Loucy (cell line): ENCODE data around the gene CLDN9.
A peak's percentile ranks its signal among the peaks of the same experiment; 100 is the strongest.

Experiments
- H2AFZ ChIP-seq: fragments of 200-600 bp; sonication (generic); 2 replicates; pipeline ENCODE4 v1.6.0; 2016; ENCODE audit warnings: antibody characterized with exemption, mild to moderate bottlenecking, low read length, moderate library complexity
- H3F3A ChIP-seq: fragments of 200-600 bp; 2 replicates; pipeline ENCODE4 v1.6.0; 2016; ENCODE audit warnings: antibody characterized with exemption, low read depth, mild to moderate bottlenecking
- H3K27me3 ChIP-seq: fragments of 200-600 bp; sonication (generic); 2 replicates; pipeline ENCODE4 v1.6.1; 2014; ENCODE audit warnings: low read length, mild to moderate bottlenecking; ENCODE audit not compliant: insufficient read depth, poor library complexity, severe bottlenecking
- H3K36me3 ChIP-seq: fragments of 200-600 bp; sonication (generic); 2 replicates; pipeline ENCODE4 v1.6.1; 2016; ENCODE audit warnings: low read length; ENCODE audit not compliant: insufficient read depth
- H3K4me1 ChIP-seq: fragments of 200-600 bp; sonication (generic); 2 replicates; pipeline ENCODE4 v1.5.1; 2014; ENCODE audit warnings: low read length, mild to moderate bottlenecking; ENCODE audit not compliant: insufficient read depth, poor library complexity, severe bottlenecking
- H3K4me2 ChIP-seq: fragments of 200-600 bp; sonication (generic); 2 replicates; pipeline ENCODE4 v1.6.0; 2014; ENCODE audit warnings: antibody characterized with exemption, low read length, low read depth, mild to moderate bottlenecking; ENCODE audit not compliant: poor library complexity, severe bottlenecking
- H3K4me3 ChIP-seq: fragments of 200-600 bp; sonication (generic); 2 replicates; pipeline ENCODE4 v1.5.1; 2014; ENCODE audit warnings: low read length, mild to moderate bottlenecking, mixed read lengths; ENCODE audit not compliant: poor library complexity, severe bottlenecking
- H3K79me2 ChIP-seq: fragments of 200-600 bp; sonication (generic); 2 replicates; pipeline ENCODE4 v1.6.1; 2014; ENCODE audit warnings: low read length; ENCODE audit not compliant: insufficient read depth
- H3K9ac ChIP-seq: fragments of 200-600 bp; sonication (generic); 2 replicates; pipeline ENCODE4 v1.6.0; 2014; ENCODE audit warnings: mild to moderate bottlenecking, low read depth, low read length, moderate library complexity; ENCODE audit not compliant: poor library complexity, severe bottlenecking
- H3K9me2 ChIP-seq: fragments of 200-600 bp; sonication (generic); replicated peaks from 2 replicates; pipeline ENCODE4 v1.6.1; 2016; ENCODE audit warnings: low read depth, low read length, mixed read lengths
- H3K9me3 ChIP-seq: fragments of 200-600 bp; sonication (generic); 2 replicates; pipeline ENCODE4 v1.6.1; 2014; ENCODE audit warnings: mild to moderate bottlenecking, antibody characterized with exemption, low read length, low read depth; ENCODE audit not compliant: insufficient read depth
- H4K20me1 ChIP-seq: fragments of 200-600 bp; sonication (generic); 2 replicates; pipeline ENCODE4 v1.6.0; 2014; ENCODE audit warnings: antibody characterized with exemption, low read length, mild to moderate bottlenecking; ENCODE audit not compliant: insufficient read depth, poor library complexity, severe bottlenecking
- EZH2phosphoT487 ChIP-seq: fragments of 200-600 bp; IDR thresholded peaks from 2 replicates; pipeline ENCODE4 v1.6.1; 2018; ENCODE audit warnings: antibody characterized with exemption, mild to moderate bottlenecking, moderate library complexity, borderline replicate concordance
- TF ChIP-seq, protein P1 (sequence below): fragments of 200-600 bp; sonication (generic); conservative IDR thresholded peaks from 2 replicates; pipeline ENCODE4 v1.5.1; 2014; ENCODE audit warnings: mild to moderate bottlenecking, antibody characterized with exemption, low read length

Gene CLDN9

DNA sequence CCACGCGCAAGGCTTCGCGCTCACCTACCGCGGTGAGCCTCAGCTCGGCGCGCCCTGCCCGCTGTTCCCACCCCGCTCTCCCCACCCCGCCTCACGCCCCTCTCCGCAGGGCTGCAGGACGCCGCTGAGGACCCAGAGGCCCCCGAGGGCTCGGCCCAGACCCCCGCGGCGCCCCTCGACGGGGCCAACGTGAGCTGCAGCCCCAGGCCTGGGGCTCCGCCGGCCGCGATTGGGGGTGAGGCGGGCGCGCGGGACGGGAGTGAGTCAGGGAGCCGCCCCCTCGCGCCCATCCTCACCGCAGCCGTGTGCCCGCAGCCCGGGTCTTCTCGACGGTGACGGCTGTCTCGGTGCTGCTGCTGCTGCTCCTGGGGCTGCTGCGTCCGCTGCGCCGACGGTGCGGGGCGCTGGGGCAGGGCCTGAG, 45.5 kb upstream of the CLDN9 start:
- no peak overlapping the region for H3K9ac ChIP-seq
- H4K20me1 ChIP-seq: peaks cover 7% of the 10 kb centered on the region
- TF ChIP-seq, protein P1, sequence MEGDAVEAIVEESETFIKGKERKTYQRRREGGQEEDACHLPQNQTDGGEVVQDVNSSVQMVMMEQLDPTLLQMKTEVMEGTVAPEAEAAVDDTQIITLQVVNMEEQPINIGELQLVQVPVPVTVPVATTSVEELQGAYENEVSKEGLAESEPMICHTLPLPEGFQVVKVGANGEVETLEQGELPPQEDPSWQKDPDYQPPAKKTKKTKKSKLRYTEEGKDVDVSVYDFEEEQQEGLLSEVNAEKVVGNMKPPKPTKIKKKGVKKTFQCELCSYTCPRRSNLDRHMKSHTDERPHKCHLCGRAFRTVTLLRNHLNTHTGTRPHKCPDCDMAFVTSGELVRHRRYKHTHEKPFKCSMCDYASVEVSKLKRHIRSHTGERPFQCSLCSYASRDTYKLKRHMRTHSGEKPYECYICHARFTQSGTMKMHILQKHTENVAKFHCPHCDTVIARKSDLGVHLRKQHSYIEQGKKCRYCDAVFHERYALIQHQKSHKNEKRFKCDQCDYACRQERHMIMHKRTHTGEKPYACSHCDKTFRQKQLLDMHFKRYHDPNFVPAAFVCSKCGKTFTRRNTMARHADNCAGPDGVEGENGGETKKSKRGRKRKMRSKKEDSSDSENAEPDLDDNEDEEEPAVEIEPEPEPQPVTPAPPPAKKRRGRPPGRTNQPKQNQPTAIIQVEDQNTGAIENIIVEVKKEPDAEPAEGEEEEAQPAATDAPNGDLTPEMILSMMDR: no peak
- no peak for TF ChIP-seq EZH2phosphoT487
- no peaks in the 10 kb centered on the region for H3K9me3 ChIP-seq
- no peak overlapping the region for H3K4me3 ChIP-seq
- H3K4me1 ChIP-seq: peaks cover 2% of the 10 kb centered on the region
- H3K27me3 ChIP-seq: no peaks in the 10 kb centered on the region
- H3F3A ChIP-seq: no peaks in the 10 kb centered on the region
- H3K36me3 ChIP-seq: no peaks in the 10 kb centered on the region
- H2AFZ ChIP-seq: no peak overlapping the region
- no peak overlapping the region for H3K4me2 ChIP-seq
- no peaks in the 10 kb centered on the region for H3K9me2 ChIP-seq
- H3K79me2 ChIP-seq: peaks cover 11% of the 10 kb centered on the region; the same call in 1 of the 2 replicates

DNA sequence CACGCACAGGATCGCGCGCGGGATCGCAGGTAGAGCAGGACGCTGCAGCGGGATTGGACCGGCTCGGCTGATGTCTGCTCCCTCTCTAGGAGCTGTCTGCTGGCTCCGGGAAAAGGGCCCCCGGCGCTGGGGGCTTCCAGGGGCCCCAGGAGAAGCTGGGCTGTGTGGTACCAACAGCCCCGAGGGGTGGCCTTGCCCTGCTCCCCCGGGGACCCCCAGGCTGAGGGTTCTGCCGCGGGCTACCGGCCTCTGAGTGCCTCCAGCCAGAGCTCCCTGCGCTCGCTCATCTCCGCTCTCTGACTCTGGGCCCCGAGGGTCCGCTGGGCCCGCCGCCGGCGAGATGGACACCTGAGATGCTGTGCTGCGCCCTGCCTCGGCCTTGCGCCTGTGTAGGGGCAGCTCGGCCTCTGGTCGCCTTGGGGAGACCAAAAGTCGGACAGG, 45.0 kb upstream of the CLDN9 start:
- Histone ChIP-seq H3K9me3 (no peaks in the 10 kb centered on the region), H3K27me3 (no peaks in the 10 kb centered on the region), H3K36me3 (no peaks in the 10 kb centered on the region), H3K79me2 (peaks cover 11% of the 10 kb centered on the region; the same call in 1 of the 2 replicates), H4K20me1 (peaks cover 7% of the 10 kb centered on the region), H3K4me2 (no peak overlapping the region), H3K4me1 (peaks cover 2% of the 10 kb centered on the region), H3K4me3 (no peak overlapping the region), H3F3A (no peaks in the 10 kb centered on the region), H3K9ac (no peak overlapping the region), H3K9me2 (no peaks in the 10 kb centered on the region), H2AFZ (no peak overlapping the region)
- TF ChIP-seq, protein P1: no peak
- TF ChIP-seq EZH2phosphoT487: no peak

DNA sequence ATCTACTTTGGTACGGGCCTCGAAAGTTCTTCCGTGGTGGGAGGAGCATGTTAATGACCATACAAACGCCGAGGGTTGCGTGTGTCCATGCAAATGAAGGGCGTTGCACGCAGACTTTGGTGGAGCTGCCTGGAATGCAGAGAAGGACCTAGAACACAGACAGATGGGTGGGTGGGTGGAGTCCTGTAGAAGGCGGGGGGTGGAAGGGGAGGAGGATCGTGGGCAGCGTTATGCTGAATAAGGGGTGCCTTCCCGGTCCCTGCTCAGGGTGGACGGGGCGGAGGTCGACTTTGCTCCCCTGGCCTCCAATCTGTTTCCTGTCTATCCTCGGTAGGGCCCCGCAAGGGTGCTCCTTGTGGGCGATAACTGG, 44.4 kb upstream of the CLDN9 start:
- Histone ChIP-seq H3K9me3 (no peaks in the 10 kb centered on the region), H3K4me3 (peak overlapping the region; percentile 77), H3K36me3 (no peaks in the 10 kb centered on the region), H3K4me1 (peaks cover 2% of the 10 kb centered on the region), H3K27me3 (no peaks in the 10 kb centered on the region), H2AFZ (no peak overlapping the region), H3F3A (no peaks in the 10 kb centered on the region), H3K4me2 (peak overlapping the region; percentile 66), H3K9ac (no peak overlapping the region), H4K20me1 (peaks cover 7% of the 10 kb centered on the region), H3K79me2 (peaks cover 11% of the 10 kb centered on the region; the same call in 1 of the 2 replicates), H3K9me2 (no peaks in the 10 kb centered on the region)
- TF ChIP-seq, protein P1: no peak
- TF ChIP-seq EZH2phosphoT487: no peak
